Effector CD4-positive, alpha-beta T cell (primary cell): Measurements from ENCODE around the gene PRDM8.
"Not testable (repeated sequence)": the region's sequence is repeated elsewhere in the genome, so short reads cannot be mapped to it uniquely, and the experiment has no call there.

ENCODE experiments used
- DNase-seq: peaks from one replicate; pipeline ENCODE4 v3.0.0-alpha.2; 2020

The PRDM8 gene

DNA sequence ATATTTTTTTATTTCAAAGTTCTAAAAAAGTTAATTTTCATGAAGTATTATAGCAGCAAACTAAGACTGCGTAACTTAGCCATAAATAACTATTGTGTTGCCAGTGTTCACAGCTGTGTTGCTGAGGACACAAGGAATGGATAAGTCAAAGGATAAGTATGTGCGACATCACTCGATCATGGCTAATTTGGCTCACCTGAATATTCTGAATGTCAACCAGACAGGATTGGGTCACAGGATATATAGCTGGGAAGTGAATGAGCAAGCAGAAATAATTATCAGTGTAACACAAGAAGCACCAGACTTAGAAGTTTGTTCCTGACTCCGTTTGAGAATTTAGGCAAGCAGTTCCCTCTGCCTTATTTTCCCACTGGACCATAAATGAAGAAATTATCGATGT is 33.9 kb downstream of the PRDM8 start:
- DNase-seq: no peak

DNA sequence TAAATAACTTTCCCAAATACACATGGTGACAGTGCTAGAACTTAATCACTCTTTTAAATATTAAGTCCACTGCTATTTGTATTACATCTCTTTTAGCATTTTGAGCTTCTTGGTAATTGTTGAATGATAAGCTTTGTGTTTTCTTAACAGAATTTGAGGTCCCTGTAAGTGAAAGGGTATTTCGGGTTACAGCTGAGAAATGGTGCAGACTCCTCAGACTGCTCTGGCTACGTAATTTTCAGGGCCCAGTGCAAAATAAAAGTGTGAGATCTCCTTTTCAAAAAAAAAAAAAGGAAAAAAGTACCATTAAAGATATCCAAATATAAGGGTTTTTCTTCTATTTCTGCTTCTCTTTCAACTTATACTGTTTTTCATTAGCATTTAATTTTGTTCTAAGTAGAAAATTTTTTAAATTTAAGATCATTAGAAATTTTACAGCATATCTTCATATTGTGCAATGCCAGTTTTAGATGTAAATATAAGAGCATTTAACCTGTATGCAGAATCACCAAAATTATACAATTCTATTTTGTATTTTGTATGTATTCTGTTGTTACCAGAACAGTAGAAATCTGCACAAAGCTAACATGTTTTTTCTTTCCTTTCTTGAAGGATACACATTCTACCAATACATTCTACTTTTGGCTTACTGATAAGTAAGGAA is 35.5 kb downstream of the PRDM8 start:
- no peak for DNase-seq

DNA sequence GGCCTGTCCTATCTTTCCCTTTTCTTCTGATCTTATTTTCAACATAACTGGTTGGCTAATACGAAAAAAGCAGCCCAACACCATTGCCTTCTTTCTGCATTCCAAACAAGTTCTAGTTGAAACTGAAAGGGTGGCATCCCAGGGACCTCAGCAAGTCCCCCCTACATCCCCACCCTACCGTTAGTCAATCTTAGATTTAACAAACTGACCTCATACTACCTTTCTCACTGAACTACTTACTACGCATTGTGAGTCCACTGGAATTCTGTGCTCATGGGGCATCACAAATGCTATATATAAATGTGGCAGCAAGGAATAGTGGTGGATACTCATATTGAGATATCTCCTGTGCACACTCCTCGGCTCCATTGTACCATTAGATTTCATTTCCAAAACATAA is 36.1 kb downstream of the PRDM8 start:
- DNase-seq: no peak

DNA sequence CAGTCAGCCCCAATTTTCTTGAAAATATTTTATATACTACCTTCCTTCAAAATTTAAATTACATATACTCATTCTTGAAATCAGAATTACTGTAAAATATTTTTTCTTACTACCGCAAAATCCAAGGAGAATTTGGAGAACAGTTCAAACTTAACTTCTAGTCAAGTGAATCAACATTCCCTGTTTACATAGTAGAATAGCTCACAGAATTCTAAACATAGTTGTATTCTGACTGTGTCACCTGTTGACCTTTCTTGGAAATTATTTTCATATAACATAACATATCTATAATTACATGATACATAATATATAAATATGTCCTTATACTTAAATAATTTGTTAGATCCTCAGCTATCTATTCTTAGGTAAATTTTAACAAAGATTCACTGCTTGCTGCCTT is 38.1 kb downstream of the PRDM8 start:
- no peak for DNase-seq

DNA sequence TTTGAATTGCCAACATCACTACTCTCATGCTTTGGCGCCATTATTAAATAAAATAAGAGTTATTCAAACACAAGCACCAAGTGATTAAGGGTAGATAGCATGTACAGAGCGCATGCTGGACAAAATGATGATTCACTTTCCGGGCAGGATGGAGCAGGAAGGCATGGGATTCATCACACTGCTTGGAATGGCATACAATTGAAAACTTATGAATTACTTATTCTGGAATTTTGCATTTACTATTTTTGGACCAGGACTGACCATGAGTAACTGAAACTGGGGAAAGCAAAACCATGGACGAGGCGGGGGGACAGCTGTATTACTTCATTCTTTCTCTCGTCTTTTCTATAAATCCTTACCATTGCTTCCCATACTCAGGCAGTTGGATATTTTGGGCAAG is 40.7 kb downstream of the PRDM8 start:
- DNase-seq: no peak

DNA sequence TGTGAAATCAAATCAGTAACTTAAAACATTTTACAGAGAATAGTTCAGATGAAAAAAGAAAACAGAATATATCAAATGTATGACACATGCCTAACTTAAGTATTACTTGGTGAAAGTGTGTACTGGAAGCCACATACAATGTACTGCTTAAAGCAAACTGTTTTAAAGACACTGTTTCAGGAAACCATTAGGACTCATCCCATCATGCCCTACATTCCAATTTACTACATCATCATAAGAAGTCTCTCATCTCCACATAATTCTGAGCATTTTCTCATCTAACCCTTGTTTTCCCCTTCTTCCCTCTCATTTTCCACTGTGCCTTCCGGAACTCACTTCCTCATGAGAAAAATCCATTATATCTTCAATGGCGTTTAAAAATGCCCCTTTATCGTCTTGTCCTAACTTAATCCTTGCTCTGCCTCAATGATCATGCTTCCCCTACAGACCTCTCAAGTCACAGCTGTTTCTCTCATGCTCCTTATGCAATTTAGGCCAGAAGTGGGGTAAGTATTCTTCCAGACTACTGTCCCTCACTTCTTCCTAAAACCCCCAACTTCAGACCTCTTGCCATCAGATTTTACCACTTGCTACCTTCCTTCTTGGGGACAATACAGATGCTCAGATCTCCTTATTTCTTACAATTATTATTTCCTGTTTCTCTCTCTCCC is 42.3 kb downstream of the PRDM8 start:
- DNase-seq: no peak

DNA sequence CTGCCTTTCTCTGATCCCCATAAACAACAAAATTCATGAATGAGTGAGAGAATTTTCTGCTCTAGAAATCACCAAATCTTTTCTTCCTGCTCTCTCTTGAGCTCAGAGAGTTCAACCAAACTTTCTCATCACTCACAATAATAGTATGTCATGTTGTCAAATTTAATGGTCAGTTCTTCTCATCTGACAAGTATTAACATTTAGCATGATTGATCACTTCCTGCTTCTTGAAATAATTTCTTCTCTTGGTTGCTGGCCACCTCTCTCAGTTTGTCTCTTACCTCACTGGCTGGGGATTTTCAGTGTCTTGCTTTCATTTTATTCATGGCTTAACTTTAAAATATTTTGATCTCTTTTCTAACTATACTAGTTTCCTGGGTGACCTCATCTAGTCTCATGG is 43.7 kb downstream of the PRDM8 start:
- no peak for DNase-seq

DNA sequence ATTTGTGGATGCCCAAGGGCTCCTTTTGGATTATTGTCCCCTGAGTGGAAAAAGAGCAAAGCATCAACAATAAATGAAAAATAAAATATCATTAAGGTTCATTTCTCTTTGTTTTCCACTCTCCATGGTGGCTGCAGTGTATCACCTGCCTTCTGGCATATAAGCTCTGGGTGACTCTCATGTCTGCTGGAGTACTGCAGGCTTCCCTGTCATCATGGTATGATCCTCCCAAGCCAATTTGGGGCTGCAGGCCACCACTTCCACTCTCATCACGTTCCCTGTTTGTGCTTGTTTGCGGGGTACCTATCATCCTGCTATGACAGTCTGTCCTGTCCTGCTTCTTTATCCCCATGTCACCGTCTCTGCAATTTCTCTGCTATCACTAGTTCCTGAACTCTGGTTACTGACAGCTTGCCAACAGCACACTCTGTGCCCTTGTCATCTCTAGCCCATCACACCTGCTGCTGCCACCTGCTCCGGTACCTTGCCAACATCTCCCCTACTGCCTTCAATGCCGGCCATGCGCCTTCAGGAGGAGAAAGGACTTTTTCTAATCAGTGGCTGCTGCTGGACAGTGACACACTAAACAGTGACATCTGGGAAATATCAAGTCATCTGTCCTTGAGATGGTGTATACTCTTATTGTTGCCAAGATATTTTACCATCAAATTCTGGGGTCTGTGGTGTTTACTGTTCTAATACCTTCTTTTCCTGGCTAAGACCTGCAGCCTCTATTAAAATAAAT is 46.1 kb downstream of the PRDM8 start:
- DNase-seq: no peak

DNA sequence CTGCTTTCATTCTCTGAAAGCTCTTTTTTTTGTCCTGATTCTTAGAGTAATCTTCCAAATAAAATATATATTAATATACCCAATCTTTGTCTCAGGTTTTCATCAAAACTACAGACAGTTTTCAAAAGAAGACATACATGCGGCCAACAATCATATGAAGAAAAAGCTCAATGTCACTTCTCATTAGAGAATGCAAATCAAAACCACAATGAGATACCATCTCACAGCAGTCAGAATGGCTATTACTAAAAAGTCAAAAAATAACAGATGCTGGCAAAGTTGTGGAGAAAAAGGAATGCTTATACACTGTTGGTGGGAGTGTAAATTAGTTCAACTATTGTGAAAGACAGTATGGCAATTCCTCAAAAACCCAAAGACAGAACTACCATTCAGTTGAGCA is 50.2 kb downstream of the PRDM8 start:
- DNase-seq: not testable (repeated sequence)

DNA sequence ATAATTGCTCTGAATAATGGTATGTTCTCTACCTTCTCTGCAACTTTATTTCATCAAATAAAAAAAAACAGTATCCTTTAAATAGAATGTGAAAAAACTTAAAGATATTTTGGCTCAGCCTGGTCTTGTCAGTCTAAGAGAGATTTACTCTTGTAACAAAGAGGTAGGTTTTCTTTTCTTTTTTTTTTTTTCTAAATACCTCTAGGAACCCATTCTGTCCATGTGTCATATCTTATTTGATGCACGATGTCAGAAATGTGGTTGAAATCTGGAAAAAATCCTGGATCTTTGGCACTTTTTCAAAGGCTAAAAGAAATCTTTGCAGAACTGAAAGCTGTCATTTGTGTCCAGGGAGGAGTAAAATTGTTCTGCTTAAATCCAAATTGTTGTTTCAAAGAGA is 51.8 kb downstream of the PRDM8 start:
- no peak for DNase-seq

DNA sequence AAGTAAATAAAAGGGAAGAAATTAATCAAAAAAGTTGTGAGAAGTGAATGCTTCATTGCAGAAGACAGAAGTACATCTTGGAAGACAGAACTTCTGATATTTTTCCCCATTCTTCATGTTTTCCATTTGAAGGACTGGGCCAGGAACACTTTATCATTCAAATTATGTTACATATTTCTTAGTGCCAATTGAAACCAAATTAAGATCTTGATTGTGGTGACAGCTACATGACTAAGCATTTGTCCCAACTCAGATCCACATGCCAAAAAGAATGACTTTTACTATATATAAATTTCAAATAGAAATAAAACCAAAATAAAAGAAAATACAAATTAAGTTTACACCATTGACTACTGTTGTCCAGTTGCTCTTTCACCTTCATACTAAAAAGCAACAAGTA is 55.1 kb downstream of the PRDM8 start:
- no peak for DNase-seq

DNA sequence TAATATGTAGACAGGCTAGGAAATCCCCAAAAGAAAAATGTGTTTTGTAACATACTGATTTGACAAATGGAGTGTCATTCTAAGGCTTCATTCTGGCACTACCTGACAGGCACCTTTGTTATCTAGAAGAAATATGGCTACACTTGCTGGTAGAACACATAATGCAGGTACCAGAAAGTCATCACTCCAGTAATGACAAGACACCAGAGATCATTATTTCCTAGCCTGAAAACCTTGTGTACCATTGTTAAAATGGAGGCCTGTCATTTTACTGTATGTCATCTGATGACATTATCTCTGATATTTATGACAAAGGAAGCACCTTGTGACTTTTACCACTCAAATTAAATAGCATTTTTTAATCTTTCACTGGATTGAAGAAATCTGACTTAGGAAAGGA is 55.6 kb downstream of the PRDM8 start:
- DNase-seq: no peak

DNA sequence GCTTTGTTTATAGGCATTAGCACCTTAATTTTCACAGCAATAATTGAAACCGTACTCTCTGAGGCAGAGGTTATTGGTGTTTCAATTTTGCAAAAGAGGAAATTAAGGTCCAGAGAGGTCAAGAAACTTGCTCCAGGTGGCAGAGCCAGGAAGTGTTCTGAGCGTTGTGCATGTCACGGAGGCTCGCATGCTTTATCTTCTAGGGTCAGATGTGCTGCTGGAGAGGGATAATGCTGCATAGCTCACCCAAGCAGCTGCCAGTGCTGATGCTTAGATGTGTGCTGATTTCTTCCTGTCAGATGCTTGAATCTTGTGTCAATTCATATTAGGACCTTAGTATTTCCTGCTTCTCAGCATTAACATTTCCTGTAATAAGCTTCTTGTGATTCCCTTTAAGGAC is 56.2 kb downstream of the PRDM8 start:
- DNase-seq: no peak
